Sciatic nerve (tissue), 2 donors: ENCODE results near the gene SLC9B2. TPM values are rescaled to one million over a fixed set of nuclear protein-coding genes. Genes with fewer than 3 reads are reported as not detected.
"Not testable (repeated sequence)": the region's sequence is repeated elsewhere in the genome, so short reads cannot be mapped to it uniquely, and the experiment has no call there.

Experiments
- ATAC-seq: fragments of 200-7000 bp; cut with Tn5 transposase; one replicate; pipeline ENCODE4 v1.9.1; 2020; ENCODE audit warnings: mild to moderate bottlenecking, moderate library complexity
- DNase-seq: peaks from one replicate; pipeline ENCODE4 v3.0.0-alpha.2; 2020; ENCODE audit warnings: low spot score
- intact Hi-C: fragments of 100-400 bp; cut with DNase I; formaldehyde crosslinking; loops from one replicate; pipeline ENCODE4 v1.14.2; 2022
- total RNA-seq: library from RNA; stranded (reverse); fragmentation: NEBNext Ultra II Directional; extraction: Animal tissue kit (Norgen Biotek cat#: 25700); gene quantifications from one replicate; pipeline ENCODE4 v1.2.1, GENCODE V29; 2021
- donor health status: DM: no; HTN: no; CAD: no.
- donor health status: DM: no; HTN: no; CAD: no.

The SLC9B2 gene
- total RNA-seq, 1 donor from 2014 or later, result 19.0 TPM

GRCh38 chr4:103026868-103027267 is 49.7 kb downstream of the SLC9B2 start:
- no peak for ATAC-seq
- DNase-seq, result no peak
- intact Hi-C loops, result no loop called here

DNA sequence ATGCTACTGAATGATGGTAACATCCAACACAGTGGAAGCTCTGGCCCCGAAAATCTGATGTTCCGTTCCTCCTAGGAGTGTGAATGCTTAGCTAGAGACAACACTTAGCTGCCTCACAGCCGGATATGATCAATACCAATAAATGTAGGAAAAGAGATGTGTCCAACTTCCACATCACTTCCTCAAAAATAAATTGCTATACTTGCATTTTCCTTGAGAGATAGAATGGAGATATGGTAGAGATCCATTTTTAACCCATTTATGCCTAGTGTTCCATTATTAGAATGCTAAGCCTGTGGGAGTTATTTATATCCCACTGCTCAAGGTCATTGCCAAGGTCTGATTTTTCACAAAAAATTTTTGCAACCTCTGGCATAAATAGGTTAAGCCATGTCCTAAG is 51.6 kb downstream of the SLC9B2 start:
- intact Hi-C loops, result no loop called here
- DNase-seq, result no peak
- ATAC-seq, result no peak

DNA sequence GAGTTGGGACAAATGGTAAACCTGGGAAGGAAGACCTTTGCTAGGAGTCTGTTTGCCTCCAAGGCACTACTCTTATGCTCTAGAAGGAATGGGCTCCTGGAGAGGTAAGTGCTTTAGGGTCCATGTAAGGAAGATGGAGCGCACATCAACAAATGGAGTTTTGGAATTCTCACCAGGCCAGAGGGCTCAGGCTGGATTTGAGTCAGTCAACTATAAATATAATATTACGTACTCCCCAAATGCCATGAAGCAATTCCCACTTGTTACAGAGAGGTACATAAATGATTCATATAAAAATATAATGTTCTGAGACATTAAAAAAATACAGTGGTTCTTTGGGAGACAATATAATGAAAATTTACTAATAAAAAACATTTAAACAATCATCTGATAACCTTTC is 55.4 kb downstream of the SLC9B2 start:
- intact Hi-C loops, result no loop called here

DNA sequence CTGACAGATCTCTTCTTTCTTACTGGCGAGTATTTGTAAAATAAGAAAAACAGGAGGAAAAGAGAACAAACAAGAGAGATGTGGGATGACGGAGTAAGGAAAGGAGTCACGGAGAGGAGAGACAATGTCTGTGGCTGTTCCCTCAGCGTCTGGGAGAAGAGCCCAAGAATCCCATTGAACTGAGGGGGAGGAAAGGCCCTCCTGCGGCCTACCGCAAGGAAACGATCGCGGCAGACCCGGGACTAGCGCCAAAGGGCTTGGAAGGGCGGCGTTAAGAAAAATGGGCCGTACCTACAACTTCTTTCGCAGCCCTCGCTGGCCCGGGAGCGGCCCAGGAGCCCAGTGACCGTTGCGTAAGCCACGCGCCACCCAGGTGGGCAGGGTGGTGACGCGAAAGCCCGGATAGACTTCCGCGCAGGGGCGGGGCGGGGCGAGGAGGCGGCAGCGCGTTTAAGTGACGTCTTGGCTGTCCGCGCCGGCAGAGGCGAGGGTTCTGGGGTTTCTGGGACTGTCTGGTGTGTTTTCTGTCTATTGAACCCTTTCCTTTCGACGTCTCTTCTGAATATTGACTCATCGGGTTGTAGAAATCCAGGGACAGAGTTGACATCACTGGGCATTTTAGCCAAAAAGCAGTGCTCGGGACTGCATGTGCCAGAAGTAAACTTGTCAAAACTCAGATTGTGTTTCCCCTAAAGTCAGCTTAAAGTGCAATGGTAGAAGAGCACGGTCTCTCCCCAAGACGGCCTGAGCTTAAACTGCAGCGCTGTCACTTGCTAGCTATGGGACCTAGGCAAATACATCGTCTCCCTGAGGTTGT is 57.0 kb downstream of the SLC9B2 start, which contains the start of gene SLC9B1:
Gene SLC9B1 (minus strand): TSS at position 398 of the 817 bp plus-strand sequence. CDS start 27,994 bp downstream, outside the sequence.
- intact Hi-C loops, result no loop called here
- DNase-seq (peak; percentile 98), ATAC-seq (peak; percentile 100)

More for the DNA sequence above, 55.4 kb downstream of the SLC9B2 start:
- no peak for ATAC-seq
- no peak for DNase-seq

GRCh38 chr4:103018391-103019307 is 57.9 kb downstream of the SLC9B2 start:
- no peak for DNase-seq
- intact Hi-C loops, result no loop called here
- ATAC-seq, result peak; percentile 48

DNA sequence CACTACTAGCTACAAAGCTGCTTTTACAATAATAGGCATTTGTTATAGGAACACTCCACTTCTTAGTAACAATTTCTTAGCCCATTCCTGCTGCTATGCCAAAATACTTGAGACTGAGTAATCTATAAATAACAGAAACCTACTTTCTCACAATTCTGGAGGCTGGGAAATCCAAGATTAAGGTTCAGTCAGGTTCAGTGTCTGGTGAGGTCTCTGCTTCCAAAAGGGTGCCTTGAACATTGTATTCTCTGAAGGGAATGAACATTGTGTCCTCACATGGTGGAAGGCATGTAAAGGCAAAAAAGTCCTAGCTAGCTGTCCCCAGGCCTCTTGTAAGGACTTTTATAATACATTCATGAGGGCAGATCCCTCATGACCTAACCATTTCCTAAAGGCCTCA is 64.0 kb downstream of the SLC9B2 start:
- ATAC-seq, result no peak
- intact Hi-C loops, result no loop called here

DNA sequence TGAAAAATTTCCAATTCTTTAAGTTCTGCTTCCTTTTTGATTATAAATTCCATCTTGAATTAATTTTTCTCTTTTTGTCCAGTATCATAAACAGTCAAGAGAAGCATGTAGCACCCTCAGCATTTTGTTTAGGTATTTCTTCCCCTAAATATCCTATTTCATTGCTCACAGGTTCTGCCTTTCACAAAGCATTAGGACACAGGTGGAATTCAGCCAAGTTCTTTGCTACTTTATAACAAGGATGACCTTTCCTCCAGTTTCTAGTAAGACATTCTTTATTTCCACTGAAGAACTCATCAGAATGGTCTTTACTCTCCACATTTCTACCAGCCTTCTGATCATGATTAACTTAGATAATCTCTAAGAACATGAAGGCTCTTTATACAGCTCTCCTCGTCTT is 64.5 kb downstream of the SLC9B2 start:
- peak; percentile 64 for ATAC-seq
- intact Hi-C loops, result no loop called here
- DNase-seq, result no peak

More for the DNA sequence above, 64.0 kb downstream of the SLC9B2 start:
- DNase-seq, result no peak

- DNase-seq, result no peak
- intact Hi-C loops, result no loop called here
- ATAC-seq, result peak; percentile 72
Observed at GRCh38 chr4:103011378-103012025, 65.1 kb downstream of the SLC9B2 start.

- no peak for ATAC-seq
- intact Hi-C loops, result no loop called here
- DNase-seq, result no peak
Observed at GRCh38 chr4:103010804-103011203, 65.8 kb downstream of the SLC9B2 start.

- intact Hi-C loops, result loop anchor here (10.0 kb wide), 1 partner anchor 384 kb away; no protein-coding TSS in a partner anchor
- DNase-seq (no peak), ATAC-seq (peak; percentile 82)
Observed at GRCh38 chr4:103008875-103009729, 67.5 kb downstream of the SLC9B2 start.

DNA sequence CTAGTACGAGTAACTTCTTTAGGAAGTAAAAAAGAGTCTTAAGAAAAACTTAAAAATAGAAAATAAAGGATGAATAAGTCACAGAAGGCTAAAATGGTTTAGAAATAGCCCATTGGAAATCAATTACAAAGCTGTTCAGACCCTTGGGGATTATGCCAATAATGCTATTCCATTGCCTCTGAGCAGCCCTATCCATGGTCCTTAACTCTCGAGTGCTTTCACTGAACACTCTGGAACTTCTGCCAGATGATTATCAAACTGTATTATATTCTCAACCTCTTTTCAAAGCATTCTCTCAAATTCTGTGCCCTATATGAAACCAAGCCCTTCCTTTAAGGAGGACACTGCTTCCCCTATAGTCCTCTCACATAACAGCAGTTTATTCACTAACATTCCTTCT is 74.0 kb downstream of the SLC9B2 start:
- DNase-seq, result no peak
- intact Hi-C loops, result loop anchor here (2.0 to 10.0 kb wide), 2 partner anchors 30 to 378 kb away; no protein-coding TSS in a partner anchor
- no peak for ATAC-seq

DNA sequence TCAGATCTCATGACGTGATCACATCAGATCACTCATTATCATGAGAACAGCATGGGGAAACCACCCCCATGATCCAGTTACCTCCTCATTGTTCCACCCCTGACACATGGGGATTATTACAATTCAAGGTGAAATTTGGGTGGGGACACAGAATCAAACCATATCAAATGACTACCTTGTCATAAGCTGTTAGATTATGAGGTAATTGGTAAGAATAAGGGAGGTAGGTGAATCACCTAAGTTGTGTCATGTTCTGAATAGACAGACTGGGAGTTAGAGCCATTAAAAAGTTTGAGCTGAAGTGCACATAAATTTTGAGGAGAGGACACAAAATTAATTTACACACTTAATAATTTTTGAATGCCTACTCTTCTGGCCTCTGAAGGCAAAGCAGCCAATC is 81.8 kb downstream of the SLC9B2 start:
- ATAC-seq (no peak), DNase-seq (no peak)
- intact Hi-C loops, result no loop called here

DNA sequence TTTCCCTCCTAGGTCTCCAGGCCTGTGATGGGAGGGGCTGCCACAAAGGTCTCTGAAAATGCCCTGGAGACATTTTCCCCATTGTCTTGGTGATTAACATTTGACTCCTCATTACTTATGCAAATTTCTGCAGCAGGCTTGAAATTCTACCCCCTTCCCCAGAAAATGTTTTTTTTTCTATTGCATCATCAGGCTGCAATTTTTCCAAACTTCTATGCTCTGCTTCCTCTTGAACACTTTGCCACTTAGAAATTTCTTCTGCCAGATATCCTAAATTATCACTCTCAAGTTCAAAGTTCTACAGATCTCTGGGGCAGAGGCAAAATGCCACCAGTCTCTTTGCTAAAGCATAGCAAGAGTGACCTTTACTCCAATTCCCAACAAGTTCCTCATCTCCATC is 82.6 kb downstream of the SLC9B2 start:
- ATAC-seq, DNase-seq, intact Hi-C loops: not testable (repeated sequence)

DNA sequence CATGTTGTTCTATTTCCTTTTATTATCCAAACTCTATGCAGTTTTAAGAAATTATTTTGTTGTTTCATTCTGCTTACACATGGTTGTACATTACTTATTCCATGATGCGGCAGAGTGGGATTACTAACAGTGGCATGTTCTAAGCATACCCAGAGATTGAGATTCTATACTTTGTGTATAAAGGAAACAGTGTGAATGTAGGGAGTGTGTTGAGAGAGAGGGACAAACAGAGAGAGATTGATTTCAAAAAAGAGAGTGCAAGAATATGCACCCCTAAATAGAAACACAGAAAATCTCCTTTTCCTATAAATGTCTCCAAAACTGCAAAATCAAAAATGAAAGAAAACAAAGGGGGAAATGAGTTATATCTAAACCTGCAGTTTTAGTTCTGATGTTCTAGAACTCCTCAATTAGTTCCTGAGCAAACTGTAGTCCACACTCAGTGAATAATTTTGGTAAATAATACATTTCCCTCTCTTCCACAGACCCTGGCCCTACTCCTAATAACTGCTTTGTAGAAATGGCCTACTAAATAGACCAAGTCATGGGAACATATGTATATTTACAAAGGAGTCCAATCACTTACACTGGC is 88.0 kb downstream of the SLC9B2 start:
- no peak for ATAC-seq
- intact Hi-C loops, result no loop called here
- no peak for DNase-seq

- ATAC-seq, result no peak
- intact Hi-C loops, result no loop called here
- no peak for DNase-seq
Observed at GRCh38 chr4:102981005-102981404, 95.6 kb downstream of the SLC9B2 start.
